Stomach smooth muscle (tissue), 2 donors: Measurements from ENCODE around the gene PAX1.

Experiments
- H3K27ac ChIP-seq: one replicate; pipeline ENCODE4 v1.7.0; 2013; ENCODE audit warnings: mild to moderate bottlenecking, low read length, inconsistent platforms
- H3K27me3 ChIP-seq, 2 donors: one replicate each; pipeline ENCODE4 v1.7.0; 2013; ENCODE audit warnings: low read length in 2 of 2; ENCODE audit not compliant: insufficient read depth in 2 of 2, control insufficient read depth in 1 of 2
- H3K36me3 ChIP-seq, 2 donors: one replicate each; pipeline ENCODE4 v1.7.0; 2013; ENCODE audit warnings: low read length in 2 of 2; ENCODE audit not compliant: control insufficient read depth in 2 of 2, insufficient read depth in 2 of 2
- H3K4me1 ChIP-seq: one replicate; pipeline ENCODE4 v1.7.0; 2013; ENCODE audit warnings: low read length; ENCODE audit not compliant: control insufficient read depth, insufficient read depth
- H3K4me3 ChIP-seq, 2 donors: one replicate each; pipeline ENCODE4 v1.7.0; 2013; ENCODE audit warnings: low read length in 2 of 2
- H3K9ac ChIP-seq, 2 donors: one replicate each; pipeline ENCODE4 v1.7.0; 2013; ENCODE audit warnings: low read length in 2 of 2, mild to moderate bottlenecking in 1 of 2
- H3K9me3 ChIP-seq, 2 donors: one replicate each; pipeline ENCODE4 v1.7.0; 2013; ENCODE audit warnings: low read length in 2 of 2; ENCODE audit not compliant: control insufficient read depth in 2 of 2
- donor health status: healthy.
- donor health status: Pancreatic carcinoma.

The PAX1 gene

GRCh38 chr20:21703717-21704407 lies 1.6 kb upstream of the PAX1 start:
- Histone ChIP-seq H3K9me3 (no peaks in the 10 kb centered on the region), H3K36me3 (no peaks in the 10 kb centered on the region), H3K27ac (no peak overlapping the region), H3K9ac (no peak overlapping the region), H3K27me3 (peaks cover 69 to 87% of the 10 kb centered on the region in 2 donors), H3K4me1 (peaks cover 22% of the 10 kb centered on the region), H3K4me3 (peak overlapping the region in 1 of 2 donors; percentile 23)

DNA sequence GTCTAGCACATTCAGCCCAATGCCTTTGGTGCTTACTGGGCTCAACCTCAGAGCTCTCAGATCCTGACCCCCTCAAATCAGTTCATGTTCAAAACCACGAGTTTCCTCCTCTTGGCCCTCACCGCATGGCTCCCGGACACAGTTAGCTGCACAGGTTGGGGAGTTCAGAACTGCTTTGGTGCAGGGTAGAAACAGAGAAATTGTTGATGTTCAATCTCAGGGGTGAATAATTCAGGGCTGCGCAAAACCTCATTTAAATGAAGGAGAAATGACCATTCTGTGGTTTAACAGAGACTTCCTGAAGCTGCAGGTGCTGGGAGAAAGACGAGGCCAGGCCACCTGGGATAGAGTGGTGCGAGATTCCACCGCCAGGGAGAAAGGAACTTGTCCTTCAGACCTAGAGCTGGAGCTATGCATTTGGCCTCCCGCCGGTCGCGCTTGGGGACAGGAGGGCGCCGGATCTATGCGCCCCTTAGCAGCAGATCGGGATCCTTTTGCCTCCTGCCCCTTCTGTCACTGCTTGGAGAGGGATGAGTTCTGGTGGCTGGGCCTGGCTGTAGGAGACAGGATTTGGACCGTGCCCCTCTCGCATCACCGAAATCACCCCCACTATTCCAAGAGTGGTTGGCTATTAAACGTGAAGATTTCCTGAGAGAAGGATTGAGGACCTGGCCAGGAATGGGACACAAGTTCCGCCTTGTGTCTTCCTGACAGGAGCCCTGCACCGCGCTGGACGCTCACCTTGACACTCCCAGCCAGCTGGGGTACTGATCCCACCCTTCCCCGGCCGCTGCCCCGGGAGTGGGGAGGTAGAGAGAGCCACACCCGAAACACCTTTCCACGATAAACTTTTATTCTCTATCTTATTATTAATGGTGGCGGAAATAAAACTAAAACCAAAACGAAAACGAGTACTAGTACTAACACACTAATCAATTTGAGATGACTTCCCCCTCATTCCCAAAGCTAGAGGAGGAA lies 767 bp upstream of the PAX1 start:
- H3K36me3 ChIP-seq = no peaks in the 10 kb centered on the region
- H3K9me3 ChIP-seq = no peaks in the 10 kb centered on the region
- no peak overlapping the region for H3K27ac ChIP-seq
- no peak overlapping the region for H3K9ac ChIP-seq
- H3K4me1 ChIP-seq = peaks cover 22% of the 10 kb centered on the region
- no peak overlapping the region for H3K4me3 ChIP-seq
- H3K27me3 ChIP-seq = peaks cover 75 to 86% of the 10 kb centered on the region in 2 donors

DNA sequence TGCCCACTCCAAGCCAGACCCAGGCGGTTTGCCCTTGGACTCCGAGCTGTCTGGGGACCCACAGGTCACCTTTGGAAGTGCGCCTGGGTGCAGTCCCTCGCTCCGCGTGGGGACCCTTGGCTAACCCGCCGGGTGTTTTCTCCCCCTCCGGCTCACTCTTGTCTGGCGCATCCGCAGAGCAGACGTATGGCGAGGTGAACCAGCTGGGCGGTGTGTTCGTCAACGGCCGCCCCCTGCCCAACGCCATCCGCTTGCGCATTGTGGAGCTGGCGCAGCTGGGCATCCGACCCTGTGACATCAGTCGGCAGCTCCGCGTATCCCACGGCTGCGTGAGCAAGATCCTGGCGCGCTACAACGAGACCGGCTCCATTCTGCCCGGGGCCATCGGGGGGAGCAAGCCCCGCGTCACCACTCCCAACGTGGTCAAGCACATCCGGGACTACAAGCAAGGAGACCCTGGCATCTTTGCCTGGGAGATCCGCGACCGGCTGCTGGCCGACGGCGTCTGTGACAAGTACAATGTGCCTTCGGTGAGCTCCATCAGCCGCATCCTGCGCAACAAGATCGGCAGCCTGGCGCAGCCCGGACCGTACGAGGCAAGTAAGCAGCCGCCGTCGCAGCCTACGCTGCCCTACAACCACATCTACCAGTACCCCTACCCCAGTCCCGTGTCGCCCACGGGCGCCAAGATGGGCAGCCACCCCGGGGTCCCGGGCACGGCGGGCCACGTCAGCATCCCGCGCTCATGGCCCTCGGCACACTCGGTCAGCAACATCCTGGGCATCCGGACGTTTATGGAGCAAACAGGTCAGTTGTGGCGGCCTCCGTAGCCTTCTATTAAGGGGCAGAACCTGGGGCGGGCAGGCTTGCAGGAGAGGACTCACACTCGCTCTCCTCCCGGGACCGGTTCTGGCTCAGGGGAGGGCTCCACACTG lies 1.1 kb downstream of the PAX1 start:
- Histone ChIP-seq H3K27me3 (peaks cover 68 to 78% of the 10 kb centered on the region in 2 donors), H3K9me3 (no peaks in the 10 kb centered on the region)

GRCh38 chr20:21707267-21707666 lies 1.8 kb downstream of the PAX1 start:
- Histone ChIP-seq H3K4me3 (no peak overlapping the region), H3K4me1 (peaks cover 20% of the 10 kb centered on the region), H3K9ac (no peak overlapping the region), H3K27me3 (peaks cover 62 to 75% of the 10 kb centered on the region in 2 donors), H3K9me3 (no peaks in the 10 kb centered on the region), H3K36me3 (no peaks in the 10 kb centered on the region), H3K27ac (no peak overlapping the region)

More for the DNA sequence above, 1.1 kb downstream of the PAX1 start:
- H3K27ac ChIP-seq = no peak overlapping the region
- H3K4me3 ChIP-seq = no peak overlapping the region
- peaks cover 22% of the 10 kb centered on the region for H3K4me1 ChIP-seq
- H3K36me3 ChIP-seq = no peaks in the 10 kb centered on the region
- H3K9ac ChIP-seq = no peak overlapping the region

DNA sequence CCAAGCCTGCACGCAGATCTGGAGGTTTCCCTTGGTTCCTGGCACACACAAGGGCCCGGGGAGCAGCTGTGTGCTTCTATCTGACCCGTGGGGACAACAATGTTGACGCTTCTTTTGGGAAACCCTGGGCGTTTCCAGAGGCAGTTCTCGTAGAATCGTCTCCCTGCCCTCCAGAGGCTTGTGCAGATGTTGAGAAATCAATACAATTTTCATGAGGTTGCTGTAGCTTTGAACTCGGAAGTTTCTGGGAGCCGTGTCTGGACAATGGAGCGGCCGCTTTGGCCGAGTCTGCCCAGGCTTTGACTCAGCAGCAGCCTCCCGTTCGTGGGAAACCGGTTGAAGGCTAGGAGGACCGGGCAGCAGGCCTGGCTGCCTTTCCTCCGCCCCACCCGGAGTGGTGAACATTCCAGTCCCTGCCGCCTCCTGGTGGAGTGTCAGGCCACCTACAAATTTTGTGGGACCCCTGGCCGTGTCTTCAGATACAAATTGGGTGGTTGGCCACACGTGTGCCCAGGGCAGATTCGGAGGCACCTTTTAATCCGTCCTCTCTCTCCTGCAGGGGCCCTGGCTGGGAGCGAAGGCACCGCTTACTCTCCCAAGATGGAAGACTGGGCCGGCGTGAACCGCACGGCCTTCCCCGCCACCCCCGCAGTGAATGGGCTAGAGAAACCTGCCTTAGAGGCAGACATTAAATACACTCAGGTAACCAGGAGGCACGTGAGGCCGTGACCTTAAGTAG lies 2.7 kb downstream of the PAX1 start:
- Histone ChIP-seq H3K4me3 (no peak overlapping the region), H3K9me3 (no peaks in the 10 kb centered on the region), H3K36me3 (no peaks in the 10 kb centered on the region), H3K27ac (no peak overlapping the region), H3K4me1 (peaks cover 13% of the 10 kb centered on the region), H3K9ac (no peak overlapping the region), H3K27me3 (peaks cover 55 to 71% of the 10 kb centered on the region in 2 donors)

DNA sequence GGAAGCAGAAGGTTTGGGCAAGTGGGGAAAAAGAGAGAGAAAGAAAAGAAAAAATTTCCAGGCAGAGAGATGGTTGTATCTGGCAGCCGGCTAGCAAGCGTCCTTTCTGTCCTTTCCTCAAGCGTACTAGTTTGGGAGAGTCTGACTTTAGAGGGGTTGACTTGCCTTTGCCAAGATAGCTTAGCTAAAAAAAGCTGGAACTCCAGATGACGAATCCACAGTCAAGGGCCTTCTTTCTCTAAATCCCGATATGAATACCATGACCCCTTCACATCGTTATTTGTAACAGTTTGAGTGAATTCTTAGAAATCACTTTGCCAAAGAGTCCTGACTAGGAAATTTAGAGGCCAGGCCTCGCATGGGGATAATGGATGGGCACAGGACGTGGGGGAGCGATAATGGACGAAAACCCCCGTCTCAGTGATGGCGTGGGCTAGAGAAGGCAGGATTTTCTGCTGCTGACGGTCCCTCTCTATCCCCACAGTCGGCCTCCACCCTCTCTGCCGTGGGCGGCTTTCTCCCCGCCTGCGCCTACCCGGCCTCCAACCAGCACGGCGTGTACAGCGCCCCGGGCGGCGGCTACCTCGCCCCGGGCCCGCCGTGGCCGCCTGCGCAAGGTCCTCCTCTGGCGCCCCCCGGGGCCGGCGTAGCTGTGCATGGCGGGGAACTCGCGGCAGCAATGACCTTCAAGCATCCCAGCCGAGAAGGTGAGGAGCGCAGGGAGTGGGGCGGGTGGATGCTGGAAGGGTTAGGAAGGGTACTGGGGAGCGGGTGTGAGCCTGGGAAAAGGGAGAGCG lies 3.5 kb downstream of the PAX1 start:
- peaks cover 10% of the 10 kb centered on the region for H3K4me1 ChIP-seq
- no peaks in the 10 kb centered on the region for H3K9me3 ChIP-seq
- H3K36me3 ChIP-seq = no peaks in the 10 kb centered on the region
- H3K27me3 ChIP-seq = peaks cover 56 to 68% of the 10 kb centered on the region in 2 donors
- H3K9ac ChIP-seq = no peak overlapping the region
- H3K4me3 ChIP-seq = no peak overlapping the region
- H3K27ac ChIP-seq = no peak overlapping the region

GRCh38 chr20:21709535-21709904 lies 4.1 kb downstream of the PAX1 start:
- no peaks in the 10 kb centered on the region for H3K9me3 ChIP-seq
- no peak overlapping the region for H3K27ac ChIP-seq
- H3K4me3 ChIP-seq = no peak overlapping the region
- H3K36me3 ChIP-seq = no peaks in the 10 kb centered on the region
- H3K9ac ChIP-seq = no peak overlapping the region
- H3K4me1 ChIP-seq = peaks cover 10% of the 10 kb centered on the region
- peaks cover 54 to 68% of the 10 kb centered on the region in 2 donors for H3K27me3 ChIP-seq

DNA sequence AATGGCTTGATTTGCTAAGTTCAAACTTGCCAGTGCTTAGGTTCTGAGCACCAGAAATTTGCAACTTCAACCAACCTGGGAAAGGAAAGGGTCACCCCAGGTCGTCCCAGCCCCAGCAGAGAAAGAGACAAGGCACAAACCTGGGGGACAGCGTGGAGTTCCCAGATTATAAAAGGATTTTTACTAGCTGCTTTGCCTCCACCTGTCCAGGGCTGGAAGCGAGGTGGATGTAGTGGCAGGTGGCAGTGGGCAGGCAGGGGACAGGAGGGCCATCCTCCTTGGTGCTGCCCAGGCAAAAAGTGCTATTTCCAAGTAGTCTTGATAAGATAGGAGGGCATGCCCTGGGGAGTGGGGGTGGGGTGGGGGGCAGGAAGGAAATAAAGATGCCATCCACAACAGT lies 4.9 kb downstream of the PAX1 start:
- no peak overlapping the region for H3K27ac ChIP-seq
- H3K27me3 ChIP-seq = peaks cover 53 to 61% of the 10 kb centered on the region in 2 donors
- H3K36me3 ChIP-seq = no peaks in the 10 kb centered on the region
- H3K4me1 ChIP-seq = peaks cover 8% of the 10 kb centered on the region
- no peak overlapping the region for H3K9ac ChIP-seq
- H3K4me3 ChIP-seq = no peak overlapping the region
- no peaks in the 10 kb centered on the region for H3K9me3 ChIP-seq

DNA sequence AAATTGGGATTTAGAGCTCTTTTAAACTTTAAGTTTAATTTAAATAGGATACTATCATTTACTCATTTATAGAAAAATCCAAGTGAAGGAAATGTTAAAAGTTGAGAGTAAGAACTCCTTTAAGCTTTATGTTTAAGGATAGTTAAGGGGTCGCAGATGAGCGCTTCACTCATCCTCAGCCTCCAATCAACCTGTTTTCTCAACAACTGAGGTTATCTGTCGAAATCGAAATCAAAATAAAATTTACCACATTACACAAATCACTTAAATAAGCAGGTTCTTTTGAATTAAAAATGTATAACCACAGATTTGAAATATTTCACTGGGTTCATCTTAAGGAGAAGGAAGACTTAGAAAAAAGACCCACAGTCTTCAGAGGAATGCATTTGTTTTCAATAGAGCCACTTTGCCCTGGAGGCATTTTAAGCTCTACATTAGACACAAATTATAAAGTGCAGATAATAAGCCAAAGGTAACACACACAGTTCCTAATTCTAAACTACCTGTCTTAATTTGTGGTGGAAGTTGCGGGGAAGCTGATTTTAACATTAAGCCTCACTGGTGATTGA lies 5.5 kb downstream of the PAX1 start:
- no peaks in the 10 kb centered on the region for H3K9me3 ChIP-seq
- H3K27ac ChIP-seq = no peak overlapping the region
- H3K4me3 ChIP-seq = no peak overlapping the region
- no peaks in the 10 kb centered on the region for H3K36me3 ChIP-seq
- H3K27me3 ChIP-seq = peaks cover 54 to 62% of the 10 kb centered on the region in 2 donors
- peaks cover 3% of the 10 kb centered on the region for H3K4me1 ChIP-seq
- no peak overlapping the region for H3K9ac ChIP-seq
